ENCODE results near the gene TAGAP. TPM values are rescaled to one million over a fixed set of nuclear protein-coding genes. Genes with fewer than 3 reads are reported as not detected.

TAGAP gene
- total and polyA plus RNA-seq, 9 of the 15 experiments (the other 6 are each of a cell fraction or from before 2014, with no cell fraction given), result 0.07 TPM; not detected in 8

- peak; percentile 68 for TF ChIP-seq REST (IDR thresholded peaks at IDR 0.05; ENCODE audit: borderline replicate concordance)
- TF ChIP-seq REST (CRISPR knock-in tag; IDR thresholded peaks at IDR 0.05; ENCODE audit: low read depth), result no peak
- TF ChIP-seq CBFA2T2 (conservative IDR thresholded peaks at IDR 0.05), result peak; percentile 80
- peak; percentile 69; the same call in 1 of the 2 replicates for TF ChIP-seq TOE1 (IDR thresholded peaks at IDR 0.05; ENCODE audit: borderline replicate concordance)
- TF ChIP-seq TOE1 (CRISPR knock-in tag; IDR thresholded peaks at IDR 0.05; ENCODE audit: borderline replicate concordance, low read depth), result no peak
- peak; percentile 44 to 66; a peak in 2 of 4 replicates for TF ChIP-seq SIX5 (IDR thresholded peaks at IDR 0.05; ENCODE audit: borderline replicate concordance in 1 of 2, insufficient read depth in 1 of 2, low read depth in 1 of 2, low read length in 2 of 2)
- TF ChIP-seq ZNF639 (CRISPR knock-in tag; conservative IDR thresholded peaks at IDR 0.05 in 1 of 2, IDR thresholded peaks at IDR 0.05 in 1 of 2), result no peak
- TF ChIP-seq ELF1 (tag; IDR thresholded peaks at IDR 0.05), result 0 out of 2 replicates have a peak, but pooled peaks have one; percentile 24
Measured at GRCh38 chr6:159074120-159074684, 29.4 kb upstream of the TAGAP start (continued).
